K562 (cell line): ENCODE results near the gene C19orf67. TPM values are rescaled to one million over a fixed set of nuclear protein-coding genes. Genes with fewer than 3 reads are reported as not detected.
A peak's percentile ranks its signal among the peaks of the same experiment; 100 is the strongest.

ENCODE experiments used
- ATF7 ChIP-seq: fragments of 450-650 bp; IDR thresholded peaks from 2 replicates; pipeline ENCODE4 v1.7.1; 2014; ENCODE audit warnings: mild to moderate bottlenecking, moderate library complexity
- CREB1 ChIP-seq, 2 experiments: sonication (generic) in 1 of 2; formaldehyde crosslinking in 1 of 2; IDR thresholded peaks; 2 replicates each; pipeline versions ENCODE4 v1.6.1 to v1.8.0; 2012 to 2022; ENCODE audit warnings: inconsistent platforms in 1 of 2, mild to moderate bottlenecking in 1 of 2, missing genetic modification reagents in 1 of 2, moderate library complexity in 1 of 2
- CREM ChIP-seq: IDR thresholded peaks from 2 replicates; pipeline ENCODE4 v1.6.1; 2014; ENCODE audit warnings: antibody characterized with exemption, low read depth
- FOXP1 ChIP-seq: sonication (generic); formaldehyde crosslinking; IDR thresholded peaks from 2 replicates; pipeline ENCODE4 v1.8.0; 2022; ENCODE audit warnings: mild to moderate bottlenecking, missing genetic modification reagents
- KDM5B ChIP-seq: fragments of 200-600 bp; sonication (generic); IDR thresholded peaks from 2 replicates; pipeline ENCODE4 v1.6.1; 2012; ENCODE audit warnings: low read depth, mild to moderate bottlenecking, moderate library complexity, low read length, control low read depth, inconsistent platforms; ENCODE audit not compliant: insufficient replicate concordance
- MAX ChIP-seq: sonication (generic); formaldehyde crosslinking; IDR thresholded peaks from 2 replicates; pipeline ENCODE4 v1.9.0; 2022; ENCODE audit warnings: mild to moderate bottlenecking, missing genetic modification reagents
- NR2C1 ChIP-seq, 2 experiments: fragments of 450-650 bp; IDR thresholded peaks; 2 replicates each; pipeline ENCODE4 v1.6.1; 2017; ENCODE audit warnings: mild to moderate bottlenecking in 2 of 2, antibody characterized with exemption in 1 of 2, inconsistent platforms in 1 of 2, missing compliant biosample characterization in 1 of 2, missing genetic modification characterization in 1 of 2
- POLR2AphosphoS2 ChIP-seq: IDR thresholded peaks from 2 replicates; pipeline ENCODE4 v1.6.1; 2012; ENCODE audit warnings: low read length, improper control_type of control experiment
- RAD21 ChIP-seq, 2 experiments: fragments of 250-450 bp in 1 of 2; fragments of 450-650 bp in 1 of 2; sonication (Bioruptor Pico) in 1 of 2; formaldehyde crosslinking in 1 of 2; IDR thresholded peaks in 1 of 2; conservative IDR thresholded peaks in 1 of 2; 2 replicates each; pipeline versions ENCODE4 v1.4.0 to v1.8.0; 2020 to 2022; ENCODE audit warnings: mild to moderate bottlenecking in 2 of 2, moderate library complexity in 1 of 2
- TEAD4 ChIP-seq, 2 experiments: sonication (generic) in 1 of 2; formaldehyde crosslinking in 1 of 2; IDR thresholded peaks; 2 replicates each; pipeline versions ENCODE4 v1.6.1 to v1.8.0; 2012 to 2022; ENCODE audit warnings: borderline replicate concordance in 1 of 2, inconsistent platforms in 1 of 2, low read length in 1 of 2, mild to moderate bottlenecking in 1 of 2, missing genetic modification reagents in 1 of 2
- ZBTB26 ChIP-seq: fragments of 450-650 bp; formaldehyde crosslinking; IDR thresholded peaks from 2 replicates; pipeline ENCODE4 v1.4.0; 2022; ENCODE audit warnings: missing genetic modification characterization
- ZNF408 ChIP-seq: fragments of 250-450 bp; sonication (Bioruptor Pico); IDR thresholded peaks from 2 replicates; pipeline ENCODE4 v1.4.0; 2020; ENCODE audit warnings: low read depth, mild to moderate bottlenecking, moderate library complexity
- ZNF41 ChIP-seq: fragments of 250-450 bp; sonication (Bioruptor Pico); conservative IDR thresholded peaks from 2 replicates; pipeline ENCODE4 v1.4.0; 2020; ENCODE audit warnings: mild to moderate bottlenecking
- polyA plus RNA-seq, 8 experiments: library from polyadenylated mRNA; depleted of rRNA in 4 of 8; stranded (reverse) in 5 of 8; unstranded in 3 of 8; fragments of >200 nt; fragmentation: Nextera tagmentation in 2 of 8; fragmentation: Illumina TruSeq in 1 of 8; extraction: Ambion mirVana in 2 of 8; extraction: Trizol in 1 of 8; gene quantifications; 2 replicates each; pipeline versions ENCODE4 v1.2.1 to v1.2.3, GENCODE V29; 2011 to 2014; ENCODE audit warnings: inconsistent platforms in 1 of 8, missing spikeins in 1 of 8
- total RNA-seq, 7 experiments: library from RNA; depleted of rRNA in 6 of 7; stranded (reverse); fragments of >200 nt in 6 of 7; fragmentation: Illumina TruSeq in 2 of 7; extraction: Trizol in 2 of 7; gene quantifications; 2 replicates each; pipeline versions ENCODE4 v1.2.1 to v1.2.3, GENCODE V29; 2011 to 2021; ENCODE audit warnings: low replicate concordance in 1 of 7
- TF ChIP-seq, protein P1 (sequence below): fragments of 450-650 bp; IDR thresholded peaks from 2 replicates; pipeline ENCODE4 v1.6.1; 2018; ENCODE audit not compliant: partially characterized antibody
- TF ChIP-seq, protein P2 (sequence below), 3 experiments: fragments of 200-800 bp in 1 of 3; fragments of 250-450 bp in 1 of 3; fragments of 450-650 bp in 1 of 3; sonication (Bioruptor Pico) in 1 of 3; sonication (Bioruptor generic) in 1 of 3; formaldehyde crosslinking in 1 of 3; IDR thresholded peaks; 2 replicates each; pipeline versions ENCODE4 v1.6.1 to v1.8.0; 2016 to 2022; ENCODE audit warnings: mild to moderate bottlenecking in 2 of 3, missing genetic modification characterization in 2 of 3, missing compliant biosample characterization in 1 of 3, moderate library complexity in 1 of 3

C19orf67 gene
- total and polyA plus RNA-seq, 9 of the 15 experiments (the other 6 are each of a cell fraction or from before 2014, with no cell fraction given) = 0.29 to 1.8 (median 0.51) TPM; not detected in 3

DNA sequence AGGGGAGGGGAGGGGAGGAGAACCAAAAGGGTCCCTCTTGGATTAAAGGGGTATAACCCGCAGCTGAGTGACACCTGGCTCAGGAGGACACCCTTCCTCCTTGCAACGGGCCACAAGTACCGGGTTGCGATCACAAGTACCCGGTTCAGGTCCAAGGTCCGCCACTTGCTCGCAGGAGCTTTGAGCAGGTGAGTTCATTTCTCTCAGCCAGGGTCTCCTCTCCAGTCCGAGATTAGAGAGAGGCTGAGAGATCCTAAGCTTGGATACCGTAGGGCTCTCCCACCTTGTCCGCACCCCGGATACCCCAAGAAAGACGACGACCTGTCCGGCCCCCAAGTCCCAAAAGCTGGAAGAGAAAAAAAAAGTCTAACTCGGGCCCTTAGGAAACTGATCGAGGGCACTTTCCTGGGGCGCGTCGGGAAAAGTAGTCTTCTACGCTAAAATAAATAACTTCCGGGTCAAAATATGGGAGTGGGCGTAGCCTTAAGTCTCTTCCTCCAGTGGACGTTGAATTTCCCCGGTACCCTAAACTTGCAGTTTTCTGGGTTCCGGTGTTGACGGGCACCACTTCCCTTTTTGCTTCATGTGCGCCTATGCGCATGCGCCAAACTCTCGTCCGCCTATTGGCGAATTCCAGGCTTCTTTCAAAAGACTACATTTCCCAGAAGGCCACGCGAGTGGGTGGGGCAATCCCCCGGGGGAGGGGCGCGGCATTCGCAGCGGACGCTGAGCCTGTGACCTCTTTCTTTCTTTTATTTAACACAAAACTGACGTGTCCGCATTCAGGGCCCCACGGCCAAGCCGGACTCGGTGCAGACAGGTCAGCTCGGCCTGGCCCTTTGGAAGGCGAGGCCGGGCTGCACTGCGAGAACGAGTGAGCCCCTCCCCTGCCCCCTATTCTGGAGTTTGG is 4.4 kb downstream of the C19orf67 start (continued):
- TF ChIP-seq POLR2AphosphoS2 (peak; percentile 43; the same call in 1 of the 2 replicates), ZNF408 (no peak), CREM (peak; percentile 89), CREB1 (IDR thresholded peaks at IDR 0.05) (peak; percentile 67), CREB1 (CRISPR knock-in tag; IDR thresholded peaks at IDR 0.05) (peak; percentile 75; the same call in 1 of the 2 replicates), TEAD4 (IDR thresholded peaks at IDR 0.05; ENCODE audit: low read length) (peak; percentile 79), TEAD4 (CRISPR knock-in tag; IDR thresholded peaks at IDR 0.05; ENCODE audit: borderline replicate concordance) (peak; percentile 28; the same call in 1 of the 2 replicates), FOXP1 (CRISPR knock-in tag) (0 out of 2 replicates have a peak, but pooled peaks have one; percentile 33), ZBTB26 (CRISPR knock-in tag) (no peak), MAX (CRISPR knock-in tag) (peak; percentile 46; the same call in 1 of the 2 replicates), ATF7 (peak; percentile 87), NR2C1 (IDR thresholded peaks at IDR 0.05) (peak; percentile 100), NR2C1 (tag; IDR thresholded peaks at IDR 0.05) (peak; percentile 100), RAD21 (CRISPR knock-in tag; conservative IDR thresholded peaks at IDR 0.05 in 1 of 2, IDR thresholded peaks at IDR 0.05 in 1 of 2) (no peak), KDM5B (peak; percentile 83), ZNF41 (CRISPR knock-in tag) (no peak)
- TF ChIP-seq, protein P1, sequence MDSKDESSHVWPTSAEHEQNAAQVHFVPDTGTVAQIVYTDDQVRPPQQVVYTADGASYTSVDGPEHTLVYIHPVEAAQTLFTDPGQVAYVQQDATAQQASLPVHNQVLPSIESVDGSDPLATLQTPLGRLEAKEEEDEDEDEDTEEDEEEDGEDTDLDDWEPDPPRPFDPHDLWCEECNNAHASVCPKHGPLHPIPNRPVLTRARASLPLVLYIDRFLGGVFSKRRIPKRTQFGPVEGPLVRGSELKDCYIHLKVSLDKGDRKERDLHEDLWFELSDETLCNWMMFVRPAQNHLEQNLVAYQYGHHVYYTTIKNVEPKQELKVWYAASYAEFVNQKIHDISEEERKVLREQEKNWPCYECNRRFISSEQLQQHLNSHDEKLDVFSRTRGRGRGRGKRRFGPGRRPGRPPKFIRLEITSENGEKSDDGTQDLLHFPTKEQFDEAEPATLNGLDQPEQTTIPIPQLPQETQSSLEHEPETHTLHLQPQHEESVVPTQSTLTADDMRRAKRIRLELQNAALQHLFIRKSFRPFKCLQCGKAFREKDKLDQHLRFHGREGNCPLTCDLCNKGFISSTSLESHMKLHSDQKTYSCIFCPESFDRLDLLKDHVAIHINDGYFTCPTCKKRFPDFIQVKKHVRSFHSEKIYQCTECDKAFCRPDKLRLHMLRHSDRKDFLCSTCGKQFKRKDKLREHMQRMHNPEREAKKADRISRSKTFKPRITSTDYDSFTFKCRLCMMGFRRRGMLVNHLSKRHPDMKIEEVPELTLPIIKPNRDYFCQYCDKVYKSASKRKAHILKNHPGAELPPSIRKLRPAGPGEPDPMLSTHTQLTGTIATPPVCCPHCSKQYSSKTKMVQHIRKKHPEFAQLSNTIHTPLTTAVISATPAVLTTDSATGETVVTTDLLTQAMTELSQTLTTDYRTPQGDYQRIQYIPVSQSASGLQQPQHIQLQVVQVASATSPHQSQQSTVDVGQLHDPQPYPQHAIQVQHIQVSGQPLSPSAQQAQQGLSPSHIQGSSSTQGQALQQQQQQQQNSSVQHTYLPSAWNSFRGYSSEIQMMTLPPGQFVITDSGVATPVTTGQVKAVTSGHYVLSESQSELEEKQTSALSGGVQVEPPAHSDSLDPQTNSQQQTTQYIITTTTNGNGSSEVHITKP = peak; percentile 86
- TF ChIP-seq, protein P2, sequence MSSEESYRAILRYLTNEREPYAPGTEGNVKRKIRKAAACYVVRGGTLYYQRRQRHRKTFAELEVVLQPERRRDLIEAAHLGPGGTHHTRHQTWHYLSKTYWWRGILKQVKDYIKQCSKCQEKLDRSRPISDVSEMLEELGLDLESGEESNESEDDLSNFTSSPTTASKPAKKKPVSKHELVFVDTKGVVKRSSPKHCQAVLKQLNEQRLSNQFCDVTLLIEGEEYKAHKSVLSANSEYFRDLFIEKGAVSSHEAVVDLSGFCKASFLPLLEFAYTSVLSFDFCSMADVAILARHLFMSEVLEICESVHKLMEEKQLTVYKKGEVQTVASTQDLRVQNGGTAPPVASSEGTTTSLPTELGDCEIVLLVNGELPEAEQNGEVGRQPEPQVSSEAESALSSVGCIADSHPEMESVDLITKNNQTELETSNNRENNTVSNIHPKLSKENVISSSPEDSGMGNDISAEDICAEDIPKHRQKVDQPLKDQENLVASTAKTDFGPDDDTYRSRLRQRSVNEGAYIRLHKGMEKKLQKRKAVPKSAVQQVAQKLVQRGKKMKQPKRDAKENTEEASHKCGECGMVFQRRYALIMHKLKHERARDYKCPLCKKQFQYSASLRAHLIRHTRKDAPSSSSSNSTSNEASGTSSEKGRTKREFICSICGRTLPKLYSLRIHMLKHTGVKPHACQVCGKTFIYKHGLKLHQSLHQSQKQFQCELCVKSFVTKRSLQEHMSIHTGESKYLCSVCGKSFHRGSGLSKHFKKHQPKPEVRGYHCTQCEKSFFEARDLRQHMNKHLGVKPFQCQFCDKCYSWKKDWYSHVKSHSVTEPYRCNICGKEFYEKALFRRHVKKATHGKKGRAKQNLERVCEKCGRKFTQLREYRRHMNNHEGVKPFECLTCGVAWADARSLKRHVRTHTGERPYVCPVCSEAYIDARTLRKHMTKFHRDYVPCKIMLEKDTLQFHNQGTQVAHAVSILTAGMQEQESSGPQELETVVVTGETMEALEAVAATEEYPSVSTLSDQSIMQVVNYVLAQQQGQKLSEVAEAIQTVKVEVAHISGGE (CRISPR knock-in tag; IDR thresholded peaks at IDR 0.05) = peak; percentile 30 to 98 (median 69); a peak in 5 of 6 replicates
